PC-3 (cell line): ENCODE results near the gene AGAP1. TPM values are rescaled to one million over a fixed set of nuclear protein-coding genes. Genes with fewer than 3 reads are reported as not detected.

Experiments used
- ATAC-seq: fragments of 200-7000 bp; cut with Tn5 transposase; 2 replicates; pipeline ENCODE4 v1.9.1; 2020; ENCODE audit warnings: mild to moderate bottlenecking, moderate library complexity
- BruUV-seq: library from RNA; stranded (reverse); fragments of 400-500 nt; replicated peaks from 2 replicates; lab custom pipeline; 2021; lab: Mats Ljungman, UMichigan
- CTCF ChIA-PET: fragments of 300-600 bp; sonication (Branson Sonifier 250); formaldehyde crosslinking; loops from one replicate; lab custom pipeline; 2022; ENCODE audit warnings: antibody characterized with exemption; lab: Charles Lee
- POLR2A ChIA-PET: fragments of 300-600 bp; sonication (Branson Sonifier 250); formaldehyde crosslinking; loops from one replicate; lab custom pipeline; 2022; ENCODE audit warnings: antibody characterized with exemption; ENCODE audit not compliant: unreplicated experiment; lab: Charles Lee
- DNase-seq: peaks from one replicate; pipeline ENCODE4 v3.0.0-alpha.2; 2015
- H2AFZ ChIP-seq: fragments of 300-600 bp; sonication (generic); 2 replicates; pipeline ENCODE4 v1.6.0; 2016; ENCODE audit warnings: antibody characterized with exemption, low read length
- H3F3A ChIP-seq: fragments of 300-600 bp; sonication (generic); one replicate; pipeline ENCODE4 v1.6.0; 2017; ENCODE audit warnings: antibody characterized with exemption, low read length, control low read depth, mild to moderate bottlenecking; ENCODE audit not compliant: unreplicated experiment
- H3K27ac ChIP-seq: fragments of 300-600 bp; sonication (generic); 2 replicates; pipeline ENCODE4 v1.5.1; 2016; ENCODE audit warnings: mild to moderate bottlenecking, low read length
- H3K27me3 ChIP-seq: fragments of 300-600 bp; sonication (generic); 2 replicates; pipeline ENCODE4 v1.6.1; 2016; ENCODE audit warnings: low read length, mixed read lengths
- H3K36me3 ChIP-seq: fragments of 300-600 bp; sonication (generic); 2 replicates; pipeline ENCODE4 v1.6.1; 2016; ENCODE audit warnings: low read depth, mixed run types, low read length, mixed read lengths
- H3K4me1 ChIP-seq: fragments of 300-600 bp; sonication (generic); 2 replicates; pipeline ENCODE4 v1.5.1; 2016; ENCODE audit warnings: low read length; ENCODE audit not compliant: insufficient read depth
- H3K4me2 ChIP-seq: fragments of 300-600 bp; sonication (generic); 2 replicates; pipeline ENCODE4 v1.6.0; 2016; ENCODE audit warnings: low read length
- H3K4me3 ChIP-seq: fragments of 300-600 bp; sonication (generic); 2 replicates; pipeline ENCODE4 v1.5.1; 2016; ENCODE audit warnings: mild to moderate bottlenecking, low read length, mixed read lengths
- H3K79me2 ChIP-seq: fragments of 300-600 bp; sonication (generic); 2 replicates; pipeline ENCODE4 v1.6.1; 2017; ENCODE audit warnings: low read length, mixed read lengths
- H3K9ac ChIP-seq: fragments of 300-600 bp; sonication (generic); 2 replicates; pipeline ENCODE4 v1.6.0; 2016; ENCODE audit warnings: mild to moderate bottlenecking, low read length
- H3K9me2 ChIP-seq: fragments of 300-600 bp; sonication (generic); replicated peaks from 2 replicates; pipeline ENCODE4 v1.6.1; 2016; ENCODE audit warnings: mixed run types, low read length, mixed read lengths
- H3K9me3 ChIP-seq: fragments of 300-600 bp; sonication (generic); 2 replicates; pipeline ENCODE4 v1.6.1; 2016; ENCODE audit warnings: low read length, mixed read lengths
- H4K20me1 ChIP-seq: fragments of 300-600 bp; sonication (generic); 2 replicates; pipeline ENCODE4 v1.6.1; 2016; ENCODE audit warnings: low read length, mixed read lengths
- EZH2 ChIP-seq: fragments of 300-600 bp; sonication (generic); IDR thresholded peaks from one replicate; pipeline ENCODE4 v1.6.1; 2017; ENCODE audit warnings: antibody characterized with exemption, mild to moderate bottlenecking, low read length; ENCODE audit not compliant: unreplicated experiment
- EZH2phosphoT487 ChIP-seq: fragments of 300-600 bp; sonication (generic); IDR thresholded peaks from 2 replicates; pipeline ENCODE4 v1.6.1; 2018; ENCODE audit warnings: mild to moderate bottlenecking, antibody characterized with exemption, low read length, borderline replicate concordance
- intact Hi-C: fragments of 100-400 bp; cut with micrococcal nuclease; formaldehyde crosslinking; loops from 2 replicates; pipeline ENCODE4 v1.9.0; 2023
- total RNA-seq: library from RNA; depleted of rRNA; stranded (reverse); fragments of >200 nt; gene quantifications from 2 replicates; pipeline ENCODE4 v1.2.3, GENCODE V29; 2014
- TF ChIP-seq, protein P1 (sequence below): fragments of 300-600 bp; sonication (generic); conservative IDR thresholded peaks from 2 replicates; pipeline ENCODE4 v1.5.1; 2017; ENCODE audit warnings: antibody characterized with exemption, low read depth, mild to moderate bottlenecking, low read length

Gene AGAP1
- total RNA-seq, 1 experiment from 2014 or later, result 31.0 TPM

DNA sequence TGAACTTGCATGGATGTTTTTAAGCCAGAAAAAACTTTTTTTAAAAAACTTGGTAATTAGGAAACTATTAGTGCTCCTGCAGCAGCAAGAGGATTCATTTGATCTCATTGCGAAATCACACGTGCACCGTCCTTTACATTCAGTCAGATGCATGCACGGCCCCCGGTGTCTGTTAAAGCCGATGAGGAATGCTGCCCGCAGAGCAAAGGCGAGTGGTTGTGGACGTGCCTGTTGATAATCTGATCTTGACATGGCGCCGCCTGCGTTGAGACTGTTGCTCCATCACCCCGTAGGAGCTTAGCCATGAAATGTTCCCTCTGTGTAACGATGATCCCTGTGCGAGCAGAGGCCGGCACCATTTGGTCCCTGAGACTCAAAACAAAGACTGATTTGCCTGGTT is 374.4 kb downstream of the AGAP1 start:
- H3K27ac ChIP-seq, result no peak overlapping the region
- no peaks in the 10 kb centered on the region for H3K36me3 ChIP-seq
- H3K4me1 ChIP-seq, result no peaks in the 10 kb centered on the region
- CTCF ChIA-PET, result no interaction called here
- no peak overlapping the region for H3K9ac ChIP-seq
- ATAC-seq (no peak), DNase-seq (no peak)
- no peak overlapping the region for H2AFZ ChIP-seq
- H3K4me3 ChIP-seq, result no peak overlapping the region
- H3K9me2 ChIP-seq, result no peaks in the 10 kb centered on the region
- TF ChIP-seq EZH2phosphoT487 (no peak), EZH2 (no peak)
- TF ChIP-seq, protein P1, sequence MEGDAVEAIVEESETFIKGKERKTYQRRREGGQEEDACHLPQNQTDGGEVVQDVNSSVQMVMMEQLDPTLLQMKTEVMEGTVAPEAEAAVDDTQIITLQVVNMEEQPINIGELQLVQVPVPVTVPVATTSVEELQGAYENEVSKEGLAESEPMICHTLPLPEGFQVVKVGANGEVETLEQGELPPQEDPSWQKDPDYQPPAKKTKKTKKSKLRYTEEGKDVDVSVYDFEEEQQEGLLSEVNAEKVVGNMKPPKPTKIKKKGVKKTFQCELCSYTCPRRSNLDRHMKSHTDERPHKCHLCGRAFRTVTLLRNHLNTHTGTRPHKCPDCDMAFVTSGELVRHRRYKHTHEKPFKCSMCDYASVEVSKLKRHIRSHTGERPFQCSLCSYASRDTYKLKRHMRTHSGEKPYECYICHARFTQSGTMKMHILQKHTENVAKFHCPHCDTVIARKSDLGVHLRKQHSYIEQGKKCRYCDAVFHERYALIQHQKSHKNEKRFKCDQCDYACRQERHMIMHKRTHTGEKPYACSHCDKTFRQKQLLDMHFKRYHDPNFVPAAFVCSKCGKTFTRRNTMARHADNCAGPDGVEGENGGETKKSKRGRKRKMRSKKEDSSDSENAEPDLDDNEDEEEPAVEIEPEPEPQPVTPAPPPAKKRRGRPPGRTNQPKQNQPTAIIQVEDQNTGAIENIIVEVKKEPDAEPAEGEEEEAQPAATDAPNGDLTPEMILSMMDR, result no peak
- H3K79me2 ChIP-seq, result no peaks in the 10 kb centered on the region
- H3K4me2 ChIP-seq, result no peak overlapping the region
- BruUV-seq, result no TSS peak
- H3K9me3 ChIP-seq, result no peaks in the 10 kb centered on the region
- no peaks in the 10 kb centered on the region for H3K27me3 ChIP-seq
- POLR2A ChIA-PET, result no interaction called here
- H3F3A ChIP-seq, result no peaks in the 10 kb centered on the region
- H4K20me1 ChIP-seq, result no peaks in the 10 kb centered on the region
- intact Hi-C loops, result no loop called here

DNA sequence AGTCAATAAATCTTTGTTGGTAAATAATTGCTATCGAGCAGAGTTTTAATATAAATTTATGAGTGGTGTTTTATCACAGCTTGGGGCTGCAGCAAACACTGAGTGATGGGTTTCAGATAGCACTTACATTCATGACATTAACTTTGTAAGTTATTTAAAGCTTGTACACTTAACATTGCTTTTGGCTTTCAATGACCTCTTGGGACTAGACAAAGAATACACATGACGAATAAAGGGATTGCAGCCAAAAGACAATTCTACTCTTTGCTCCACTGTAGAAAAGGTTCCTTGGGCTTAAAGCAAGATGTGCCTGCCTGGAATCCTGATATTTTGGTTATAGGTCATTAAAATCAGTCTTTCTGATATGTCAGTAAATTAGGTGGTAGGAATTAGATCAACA is 374.8 kb downstream of the AGAP1 start:
- Histone ChIP-seq H3K4me1 (no peaks in the 10 kb centered on the region), H3K4me3 (no peak overlapping the region), H3K27me3 (no peaks in the 10 kb centered on the region), H3K79me2 (no peaks in the 10 kb centered on the region), H3K9me3 (no peaks in the 10 kb centered on the region), H3K36me3 (no peaks in the 10 kb centered on the region), H3K4me2 (no peak overlapping the region), H3K27ac (no peak overlapping the region), H4K20me1 (no peaks in the 10 kb centered on the region), H3K9ac (no peak overlapping the region), H3K9me2 (no peaks in the 10 kb centered on the region), H3F3A (no peaks in the 10 kb centered on the region), H2AFZ (no peak overlapping the region)
- BruUV-seq, result no TSS peak
- CTCF ChIA-PET, result no interaction called here
- no peak for DNase-seq
- TF ChIP-seq EZH2, result no peak
- TF ChIP-seq, protein P1, result no peak
- intact Hi-C loops, result no loop called here
- ATAC-seq, result no peak
- POLR2A ChIA-PET, result no interaction called here

DNA sequence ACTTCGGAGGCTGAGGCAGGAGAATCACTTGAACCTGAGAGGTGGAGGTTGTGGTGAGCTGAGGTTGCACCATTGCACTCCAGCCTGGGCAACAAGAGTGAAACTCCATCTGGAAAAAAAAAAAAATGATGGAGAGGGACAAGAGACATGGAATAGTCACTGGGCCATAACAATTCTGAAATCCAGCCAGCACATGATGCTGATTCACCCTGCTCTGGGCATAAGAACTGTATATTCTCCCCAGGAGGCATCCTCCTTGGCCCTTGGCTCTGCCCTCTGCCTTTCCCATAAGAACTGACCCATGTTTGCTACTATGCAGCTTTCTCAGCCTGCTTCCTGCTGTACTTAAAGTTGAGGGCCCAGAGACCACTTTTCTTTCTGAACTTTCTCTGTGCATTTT is 376.7 kb downstream of the AGAP1 start:
- no peak overlapping the region for H3K4me2 ChIP-seq
- H3K79me2 ChIP-seq, result no peaks in the 10 kb centered on the region
- no peaks in the 10 kb centered on the region for H4K20me1 ChIP-seq
- ChIA-PET CTCF (no interaction called here), POLR2A (no interaction called here)
- H3K4me1 ChIP-seq, result no peaks in the 10 kb centered on the region
- H3K4me3 ChIP-seq, result no peak overlapping the region
- no peak for DNase-seq
- no peaks in the 10 kb centered on the region for H3K9me2 ChIP-seq
- no peak overlapping the region for H3K9ac ChIP-seq
- no peaks in the 10 kb centered on the region for H3F3A ChIP-seq
- H3K27ac ChIP-seq, result no peak overlapping the region
- no peaks in the 10 kb centered on the region for H3K9me3 ChIP-seq
- intact Hi-C loops, result no loop called here
- no peak for ATAC-seq
- no peaks in the 10 kb centered on the region for H3K27me3 ChIP-seq
- TF ChIP-seq EZH2, result no peak
- TF ChIP-seq, protein P1, result no peak
- no peak for TF ChIP-seq EZH2phosphoT487
- no peaks in the 10 kb centered on the region for H3K36me3 ChIP-seq
- no TSS peak for BruUV-seq
- H2AFZ ChIP-seq, result no peak overlapping the region
